Endothelial cell of umbilical vein (primary cell): ENCODE measurements around the gene EIF5A2.

ENCODE experiments used
- CTCF ChIP-seq, 2 donors: IDR thresholded peaks; 1 replicate in 1 of 2; 2 replicates in 1 of 2; pipeline ENCODE4 v1.5.1; 2011; ENCODE audit warnings: low read length in 2 of 2, mild to moderate bottlenecking in 2 of 2, moderate library complexity in 2 of 2, control low read depth in 1 of 2, inconsistent platforms in 1 of 2, low read depth in 1 of 2; ENCODE audit not compliant: insufficient read depth in 1 of 2; ENCODE audit errors: extremely low read depth in 1 of 2
- EZH2 ChIP-seq: IDR thresholded peaks from 2 replicates; pipeline ENCODE4 v1.6.1; 2012; ENCODE audit warnings: borderline replicate concordance, low read depth, mild to moderate bottlenecking, moderate library complexity, low read length, inconsistent platforms; ENCODE audit not compliant: severe bottlenecking
- POLR2A ChIP-seq: IDR thresholded peaks from 2 replicates; pipeline ENCODE4 v1.6.1; 2012; ENCODE audit warnings: low read depth, mild to moderate bottlenecking, control low read depth, low read length
- POLR2AphosphoS5 ChIP-seq: IDR thresholded peaks from 2 replicates; pipeline ENCODE4 v1.6.1; 2012; ENCODE audit warnings: low read depth, mild to moderate bottlenecking, control low read depth, low read length, moderate library complexity; ENCODE audit not compliant: insufficient read depth

GRCh38 chr3:170905862-170906261 lies 2.6 kb downstream of the EIF5A2 start:
- TF ChIP-seq CTCF (IDR thresholded peaks at IDR 0.05; ENCODE audit: extremely low read depth in 1 of 2, insufficient read depth in 1 of 2, low read depth in 1 of 2, low read length in 2 of 2) (no peak), EZH2 (no peak), POLR2AphosphoS5 (no peak), POLR2A (no peak)
